GM23338 (cell line): ENCODE measurements around the gene CFAP53. TPM values are rescaled to one million over a fixed set of nuclear protein-coding genes. Genes with fewer than 3 reads are reported as not detected.
A peak's percentile ranks its signal among the peaks of the same experiment; 100 is the strongest.

Source experiments
- ATAC-seq: fragments of 200-7000 bp; cut with Tn5 transposase; 3 replicates; pipeline ENCODE4 v1.9.1; 2020
- DNase-seq: peaks from one replicate; pipeline ENCODE4 v3.0.0-alpha.2; 2015; ENCODE audit warnings: low spot score
- H2AFZ ChIP-seq: fragments of 200-600 bp; sonication (generic); 2 replicates; pipeline ENCODE4 v1.8.0; 2016; ENCODE audit warnings: antibody characterized with exemption, mild to moderate bottlenecking, moderate library complexity
- H3F3A ChIP-seq: fragments of 200-600 bp; sonication (generic); replicated peaks from 2 replicates; pipeline ENCODE4 v1.8.0; 2017; ENCODE audit warnings: antibody characterized with exemption, mixed run types, low read depth
- H3K27ac ChIP-seq: fragments of 200-600 bp; sonication (generic); 2 replicates; pipeline ENCODE4 v1.6.1; 2016; ENCODE audit warnings: low read depth
- H3K27me3 ChIP-seq: fragments of 200-600 bp; sonication (generic); 2 replicates; pipeline ENCODE4 v1.8.0; 2016; ENCODE audit warnings: mild to moderate bottlenecking, mixed run types, moderate library complexity; ENCODE audit not compliant: insufficient read depth
- H3K36me3 ChIP-seq: fragments of 200-600 bp; sonication (generic); 2 replicates; pipeline ENCODE4 v1.8.0; 2016; ENCODE audit warnings: mild to moderate bottlenecking; ENCODE audit not compliant: insufficient read depth
- H3K4me1 ChIP-seq: fragments of 200-600 bp; sonication (generic); 2 replicates; pipeline ENCODE4 v1.8.0; 2016; ENCODE audit warnings: mild to moderate bottlenecking, moderate library complexity; ENCODE audit not compliant: insufficient read depth
- H3K4me2 ChIP-seq: fragments of 200-600 bp; sonication (generic); 2 replicates; pipeline ENCODE4 v1.7.1; 2017; ENCODE audit warnings: mixed run types
- H3K4me3 ChIP-seq: fragments of 200-600 bp; sonication (generic); 2 replicates; pipeline ENCODE4 v1.6.1; 2016; ENCODE audit warnings: mixed run types
- H3K79me2 ChIP-seq: fragments of 200-600 bp; sonication (generic); replicated peaks from 2 replicates; pipeline ENCODE4 v1.8.0; 2017; ENCODE audit warnings: mild to moderate bottlenecking; ENCODE audit not compliant: insufficient read depth
- H3K9me2 ChIP-seq: fragments of 200-600 bp; sonication (generic); 2 replicates; pipeline ENCODE4 v1.8.0; 2017; ENCODE audit not compliant: insufficient read depth
- H4K20me1 ChIP-seq: fragments of 200-600 bp; sonication (generic); replicated peaks from 2 replicates; pipeline ENCODE4 v1.8.0; 2017; ENCODE audit warnings: mild to moderate bottlenecking; ENCODE audit not compliant: insufficient read depth
- H3K27ac Mint-ChIP-seq: 2 replicates; pipeline ENCODE4 v1.8.0; 2020; ENCODE audit warnings: inconsistent platforms, mild to moderate bottlenecking, moderate library complexity, mixed read lengths
- H3K27me3 Mint-ChIP-seq: 3 replicates; pipeline ENCODE4 v1.8.0; 2022; ENCODE audit warnings: low read depth, mild to moderate bottlenecking, moderate library complexity, mixed read lengths, inconsistent platforms; ENCODE audit not compliant: insufficient read depth, poor library complexity
- H3K36me3 Mint-ChIP-seq: 3 replicates; pipeline ENCODE4 v1.8.0; 2021; ENCODE audit warnings: low read depth, mild to moderate bottlenecking, inconsistent platforms, moderate library complexity, mixed read lengths
- H3K4me1 Mint-ChIP-seq: 3 replicates; pipeline ENCODE4 v1.8.0; 2020; ENCODE audit warnings: mild to moderate bottlenecking, inconsistent platforms, mixed read lengths
- H3K4me3 Mint-ChIP-seq: 3 replicates; pipeline ENCODE4 v1.8.0; 2021; ENCODE audit warnings: moderate library complexity, mild to moderate bottlenecking, inconsistent platforms, mixed read lengths
- H3K9me3 Mint-ChIP-seq: 3 replicates; pipeline ENCODE4 v1.8.0; 2020; ENCODE audit warnings: moderate library complexity, mild to moderate bottlenecking, inconsistent platforms, mixed read lengths
- CREB1 ChIP-seq: fragments of 250-450 bp; sonication (Bioruptor Pico); IDR thresholded peaks from 2 replicates; pipeline ENCODE4 v1.5.0; 2020; ENCODE audit warnings: low read depth, mild to moderate bottlenecking, moderate library complexity
- EZH2phosphoT487 ChIP-seq: fragments of 200-600 bp; sonication (generic); IDR thresholded peaks from one replicate; pipeline ENCODE4 v1.8.1; 2018; ENCODE audit warnings: antibody characterized with exemption; ENCODE audit not compliant: unreplicated experiment
- JUNB ChIP-seq: IDR thresholded peaks from one replicate; pipeline ENCODE4 v1.6.1; 2016; ENCODE audit warnings: antibody characterized with exemption; ENCODE audit not compliant: unreplicated experiment
- NANOG ChIP-seq: IDR thresholded peaks from 2 replicates; pipeline ENCODE4 v1.6.1; 2016; ENCODE audit warnings: antibody characterized with exemption, borderline replicate concordance
- STAT1 ChIP-seq: IDR thresholded peaks from one replicate; pipeline ENCODE4 v1.6.1; 2016; ENCODE audit warnings: antibody characterized with exemption; ENCODE audit not compliant: unreplicated experiment
- ZNF114 ChIP-seq: fragments of 250-450 bp; sonication (Bioruptor Pico); IDR thresholded peaks from 2 replicates; pipeline ENCODE4 v1.5.0; 2020; ENCODE audit warnings: mild to moderate bottlenecking, moderate library complexity
- ZNF331 ChIP-seq: fragments of 250-450 bp; sonication (Bioruptor Pico); IDR thresholded peaks from 2 replicates; pipeline ENCODE4 v1.5.0; 2020; ENCODE audit warnings: low read depth, mild to moderate bottlenecking, moderate library complexity
- long read RNA-seq: library from polyadenylated mRNA; unstranded; transcript quantifications from one replicate; pipeline ENCODE4 v2.0.0, GENCODE V29; 2020; ENCODE audit not compliant: unreplicated experiment
- polyA plus RNA-seq: library from polyadenylated mRNA; unstranded; fragments of >200 nt; fragmentation: Nextera tagmentation; extraction: Ambion mirVana; gene quantifications from 2 replicates; pipeline ENCODE4 v1.2.1, GENCODE V29; 2016
- total RNA-seq: library from RNA; depleted of rRNA; stranded (reverse); fragments of >200 nt; shearing (Covaris generic); gene quantifications from 2 replicates; pipeline ENCODE4 v1.2.3, GENCODE V29; 2014; rRNA removed
- TF ChIP-seq, protein P1 (sequence below): IDR thresholded peaks from 2 replicates; pipeline ENCODE4 v1.6.1; 2016; ENCODE audit warnings: antibody characterized with exemption
- TF ChIP-seq, protein P2 (sequence below): IDR thresholded peaks from one replicate; pipeline ENCODE4 v1.6.1; 2018; ENCODE audit warnings: antibody characterized with exemption; ENCODE audit not compliant: unreplicated experiment

CFAP53 gene, protein sequence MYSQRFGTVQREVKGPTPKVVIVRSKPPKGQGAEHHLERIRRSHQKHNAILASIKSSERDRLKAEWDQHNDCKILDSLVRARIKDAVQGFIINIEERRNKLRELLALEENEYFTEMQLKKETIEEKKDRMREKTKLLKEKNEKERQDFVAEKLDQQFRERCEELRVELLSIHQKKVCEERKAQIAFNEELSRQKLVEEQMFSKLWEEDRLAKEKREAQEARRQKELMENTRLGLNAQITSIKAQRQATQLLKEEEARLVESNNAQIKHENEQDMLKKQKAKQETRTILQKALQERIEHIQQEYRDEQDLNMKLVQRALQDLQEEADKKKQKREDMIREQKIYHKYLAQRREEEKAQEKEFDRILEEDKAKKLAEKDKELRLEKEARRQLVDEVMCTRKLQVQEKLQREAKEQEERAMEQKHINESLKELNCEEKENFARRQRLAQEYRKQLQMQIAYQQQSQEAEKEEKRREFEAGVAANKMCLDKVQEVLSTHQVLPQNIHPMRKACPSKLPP
- total RNA-seq: not detected in 2 replicates
- polyA plus RNA-seq: 0.23 and 0.71 TPM in 2 replicates
- long read RNA-seq: 0 reads

DNA sequence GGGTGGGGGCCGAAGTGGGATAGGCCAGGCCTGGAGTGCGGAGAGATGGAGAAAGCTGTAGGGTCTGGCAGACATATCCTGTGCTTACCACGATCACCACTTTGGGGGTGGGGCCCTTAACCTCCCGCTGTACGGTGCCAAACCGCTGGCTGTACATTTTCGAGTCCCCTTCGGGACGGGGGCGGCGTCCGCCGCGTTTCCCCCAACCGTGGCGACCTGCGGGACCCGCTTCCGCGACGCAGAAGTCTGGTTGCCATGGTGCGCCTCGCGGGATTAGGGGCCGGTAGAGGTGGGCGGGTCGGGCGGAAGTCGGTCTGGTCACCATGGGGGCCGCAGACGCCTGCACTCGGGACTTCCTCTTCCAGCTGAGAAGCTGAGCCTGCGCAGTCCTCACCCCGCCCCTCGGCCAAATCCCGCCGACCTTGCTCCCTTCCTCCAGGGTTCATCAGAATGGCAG is at the start of gene CFAP53:
TSS of gene CFAP53 (minus strand) at position 248 of the 457 bp plus-strand sequence. CDS start at position 157, 91 bp downstream.
- Histone ChIP-seq H3K4me1 (peaks cover 22% of the 10 kb centered on the region), H3K4me3 (peak within 1 kb of the TSS; percentile 72), H3K9me2 (no peaks in the 10 kb centered on the region), H3K27me3 (no peaks in the 10 kb centered on the region; the same call in 1 of the 2 replicates), H2AFZ (peak within 1 kb of the TSS; percentile 94), H3K27ac (no peak within 1 kb of the TSS), H3K36me3 (peaks cover 3% of the 10 kb centered on the region; the same call in 1 of the 2 replicates), H3K79me2 (no peaks in the 10 kb centered on the region), H4K20me1 (no peaks in the 10 kb centered on the region), H3F3A (no peaks in the 10 kb centered on the region), H3K4me2 (peak within 1 kb of the TSS; percentile 98)
- H3K36me3 Mint-ChIP-seq: peaks cover 12% of the 10 kb centered on the region
- DNase-seq (peak; percentile 96), ATAC-seq (peak; percentile 87)
- H3K9me3 Mint-ChIP-seq: no peaks in the 10 kb centered on the region
- H3K4me1 Mint-ChIP-seq: peaks cover 14% of the 10 kb centered on the region
- peaks cover 3% of the 10 kb centered on the region for H3K27me3 Mint-ChIP-seq
- peak within 1 kb of the TSS; percentile 90 for H3K4me3 Mint-ChIP-seq
- H3K27ac Mint-ChIP-seq: no peak within 1 kb of the TSS
- no peak for TF ChIP-seq NANOG
- TF ChIP-seq, protein P1, sequence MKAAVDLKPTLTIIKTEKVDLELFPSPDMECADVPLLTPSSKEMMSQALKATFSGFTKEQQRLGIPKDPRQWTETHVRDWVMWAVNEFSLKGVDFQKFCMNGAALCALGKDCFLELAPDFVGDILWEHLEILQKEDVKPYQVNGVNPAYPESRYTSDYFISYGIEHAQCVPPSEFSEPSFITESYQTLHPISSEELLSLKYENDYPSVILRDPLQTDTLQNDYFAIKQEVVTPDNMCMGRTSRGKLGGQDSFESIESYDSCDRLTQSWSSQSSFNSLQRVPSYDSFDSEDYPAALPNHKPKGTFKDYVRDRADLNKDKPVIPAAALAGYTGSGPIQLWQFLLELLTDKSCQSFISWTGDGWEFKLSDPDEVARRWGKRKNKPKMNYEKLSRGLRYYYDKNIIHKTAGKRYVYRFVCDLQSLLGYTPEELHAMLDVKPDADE: peak; percentile 36; the same call in 1 of the 2 replicates
- no peak for TF ChIP-seq CREB1

DNA sequence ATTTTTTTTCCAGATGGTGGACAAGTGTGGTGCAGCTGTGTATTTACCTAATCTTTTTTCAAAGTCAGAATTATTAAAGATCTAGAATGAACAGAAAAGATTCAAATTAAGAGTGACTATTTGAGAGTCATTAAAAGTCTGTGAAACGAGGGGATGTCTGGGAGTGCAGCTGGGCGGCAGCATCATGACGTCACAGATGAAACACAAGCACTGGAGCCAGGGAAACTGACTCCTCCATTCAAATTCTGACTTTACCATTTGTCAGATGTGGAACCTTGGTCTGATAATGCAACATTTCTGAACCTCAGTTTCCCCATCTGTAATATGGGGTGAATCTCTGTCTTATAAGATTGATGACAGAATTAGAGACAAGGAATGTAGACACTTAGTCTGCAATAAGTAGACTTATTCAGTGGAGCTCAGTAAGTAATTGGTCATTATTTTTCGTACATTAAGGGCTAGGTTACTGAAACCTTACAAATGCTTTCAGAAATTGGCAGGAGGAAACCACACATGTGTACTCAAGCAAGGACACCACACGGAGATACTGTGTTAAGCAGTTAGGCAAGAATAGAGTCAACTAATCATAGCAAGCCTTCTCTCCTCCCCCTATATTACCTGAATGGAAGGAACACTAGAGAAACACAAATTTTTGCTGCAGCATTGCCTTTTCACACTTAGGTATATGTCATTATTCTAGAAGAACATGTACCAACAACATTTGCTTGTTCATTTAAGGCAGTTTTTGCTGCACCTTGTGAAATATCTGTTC is 49.0 kb upstream of the CFAP53 start:
- Mint-ChIP-seq H3K27me3 (no peaks in the 10 kb centered on the region), H3K27ac (no peak overlapping the region), H3K4me1 (no peaks in the 10 kb centered on the region), H3K4me3 (no peak overlapping the region), H3K9me3 (no peaks in the 10 kb centered on the region), H3K36me3 (no peaks in the 10 kb centered on the region)
- H3K79me2 ChIP-seq: no peaks in the 10 kb centered on the region
- H3K4me3 ChIP-seq: no peak overlapping the region
- H3K9me2 ChIP-seq: no peaks in the 10 kb centered on the region
- H3K4me2 ChIP-seq: no peak overlapping the region
- H3K36me3 ChIP-seq: no peaks in the 10 kb centered on the region
- no peak overlapping the region for H3K27ac ChIP-seq
- ATAC-seq (no peak), DNase-seq (no peak)
- no peaks in the 10 kb centered on the region for H3F3A ChIP-seq
- peaks cover 6% of the 10 kb centered on the region; the same call in 1 of the 2 replicates for H3K4me1 ChIP-seq
- TF ChIP-seq STAT1 (no peak), CREB1 (peak; percentile 53; the same call in 1 of the 2 replicates)
- no peak overlapping the region for H2AFZ ChIP-seq
- H4K20me1 ChIP-seq: no peaks in the 10 kb centered on the region
- no peaks in the 10 kb centered on the region for H3K27me3 ChIP-seq

DNA sequence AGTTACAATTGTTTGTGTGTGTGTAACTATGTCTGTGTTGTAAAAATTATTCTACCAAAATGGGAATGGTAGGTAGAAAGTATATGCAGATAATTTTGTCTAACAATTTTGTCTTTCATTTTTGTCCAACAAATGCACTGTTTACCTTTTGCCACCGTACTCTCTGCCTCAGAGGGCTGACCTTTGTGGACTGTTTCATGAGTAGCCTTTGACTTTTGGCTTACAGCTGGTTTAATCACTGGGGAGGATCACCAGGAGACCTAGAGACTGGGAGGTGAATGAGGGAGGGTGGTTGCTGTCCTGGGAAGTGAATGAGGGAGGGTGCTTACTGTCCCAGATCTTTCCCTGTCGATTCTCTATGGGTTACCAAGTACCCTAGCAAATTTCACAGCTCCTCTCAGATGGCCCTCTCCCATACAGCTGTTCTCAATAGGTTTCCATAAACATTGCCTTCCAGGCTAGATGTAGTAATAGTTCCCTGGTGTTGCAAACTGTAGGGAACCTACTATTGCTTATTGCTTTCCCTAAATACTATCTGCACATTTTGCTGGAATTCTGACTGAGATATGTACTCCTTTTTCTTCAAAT is 47.7 kb upstream of the CFAP53 start:
- Histone ChIP-seq H3K4me3 (no peak overlapping the region), H3K4me1 (no peaks in the 10 kb centered on the region), H3K9me2 (no peaks in the 10 kb centered on the region), H3K4me2 (no peak overlapping the region), H3K79me2 (no peaks in the 10 kb centered on the region), H3K27ac (no peak overlapping the region), H4K20me1 (no peaks in the 10 kb centered on the region), H3K36me3 (no peaks in the 10 kb centered on the region), H3K27me3 (peaks cover 4% of the 10 kb centered on the region; the same call in 1 of the 2 replicates), H2AFZ (no peak overlapping the region), H3F3A (no peaks in the 10 kb centered on the region)
- Mint-ChIP-seq H3K27me3 (no peaks in the 10 kb centered on the region), H3K4me1 (no peaks in the 10 kb centered on the region), H3K36me3 (no peaks in the 10 kb centered on the region), H3K27ac (no peak overlapping the region), H3K4me3 (no peak overlapping the region), H3K9me3 (no peaks in the 10 kb centered on the region)
- ATAC-seq: no peak
- DNase-seq: no peak
- no peak for TF ChIP-seq ZNF331 (CRISPR knock-in tag)
- TF ChIP-seq EZH2phosphoT487: no peak
- TF ChIP-seq NANOG: no peak
- no peak for TF ChIP-seq CREB1
- TF ChIP-seq ZNF114 (CRISPR knock-in tag): no peak
- TF ChIP-seq, protein P2, sequence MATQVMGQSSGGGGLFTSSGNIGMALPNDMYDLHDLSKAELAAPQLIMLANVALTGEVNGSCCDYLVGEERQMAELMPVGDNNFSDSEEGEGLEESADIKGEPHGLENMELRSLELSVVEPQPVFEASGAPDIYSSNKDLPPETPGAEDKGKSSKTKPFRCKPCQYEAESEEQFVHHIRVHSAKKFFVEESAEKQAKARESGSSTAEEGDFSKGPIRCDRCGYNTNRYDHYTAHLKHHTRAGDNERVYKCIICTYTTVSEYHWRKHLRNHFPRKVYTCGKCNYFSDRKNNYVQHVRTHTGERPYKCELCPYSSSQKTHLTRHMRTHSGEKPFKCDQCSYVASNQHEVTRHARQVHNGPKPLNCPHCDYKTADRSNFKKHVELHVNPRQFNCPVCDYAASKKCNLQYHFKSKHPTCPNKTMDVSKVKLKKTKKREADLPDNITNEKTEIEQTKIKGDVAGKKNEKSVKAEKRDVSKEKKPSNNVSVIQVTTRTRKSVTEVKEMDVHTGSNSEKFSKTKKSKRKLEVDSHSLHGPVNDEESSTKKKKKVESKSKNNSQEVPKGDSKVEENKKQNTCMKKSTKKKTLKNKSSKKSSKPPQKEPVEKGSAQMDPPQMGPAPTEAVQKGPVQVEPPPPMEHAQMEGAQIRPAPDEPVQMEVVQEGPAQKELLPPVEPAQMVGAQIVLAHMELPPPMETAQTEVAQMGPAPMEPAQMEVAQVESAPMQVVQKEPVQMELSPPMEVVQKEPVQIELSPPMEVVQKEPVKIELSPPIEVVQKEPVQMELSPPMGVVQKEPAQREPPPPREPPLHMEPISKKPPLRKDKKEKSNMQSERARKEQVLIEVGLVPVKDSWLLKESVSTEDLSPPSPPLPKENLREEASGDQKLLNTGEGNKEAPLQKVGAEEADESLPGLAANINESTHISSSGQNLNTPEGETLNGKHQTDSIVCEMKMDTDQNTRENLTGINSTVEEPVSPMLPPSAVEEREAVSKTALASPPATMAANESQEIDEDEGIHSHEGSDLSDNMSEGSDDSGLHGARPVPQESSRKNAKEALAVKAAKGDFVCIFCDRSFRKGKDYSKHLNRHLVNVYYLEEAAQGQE: no peak
- TF ChIP-seq, protein P1: no peak
- TF ChIP-seq JUNB: no peak
- no peak for TF ChIP-seq STAT1
